Measurements from ENCODE around the gene NKD1. TPM values are rescaled to one million over a fixed set of nuclear protein-coding genes. Genes with fewer than 3 reads are reported as not detected.

The NKD1 gene
- polyA plus RNA-seq, 3 donors = 0.01 TPM; not detected in 2

DNA sequence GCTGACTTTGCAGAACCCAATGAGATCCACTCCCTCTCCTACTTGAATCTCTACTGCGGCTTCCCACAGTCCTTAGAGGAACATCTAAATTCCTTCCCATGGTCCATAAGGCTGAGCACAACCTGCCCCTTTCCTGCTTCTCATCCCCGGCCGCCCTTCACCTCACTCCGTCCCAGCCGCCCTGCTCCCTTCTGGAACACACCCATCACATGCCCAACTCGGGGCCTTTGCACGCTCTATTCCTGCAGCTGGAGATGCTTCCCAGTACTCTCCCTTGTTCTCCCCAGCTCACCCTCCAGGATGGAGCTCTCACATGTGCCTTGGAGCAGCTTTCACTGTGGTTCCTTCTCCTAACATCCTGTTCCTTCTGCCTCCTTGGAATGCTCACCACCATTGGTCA is 23.6 kb downstream of the NKD1 start:
- Histone ChIP-seq H3K4me1 (ENCODE audit: control insufficient read depth in 1 of 2, insufficient read depth in 2 of 2, low read length in 2 of 2) (no peaks in the 10 kb centered on the region), H3K27me3 (ENCODE audit: control insufficient read depth in 2 of 2, insufficient read depth in 2 of 2, low read length in 2 of 2) (no peaks in the 10 kb centered on the region), H3K4me3 (replicated peaks in 1 of 3; ENCODE audit: low read depth in 2 of 3, low read length in 3 of 3) (no peak overlapping the region), H3K79me2 (ENCODE audit: insufficient read depth, low read length) (no peaks in the 10 kb centered on the region), H3K4me2 (replicated peaks; ENCODE audit: extremely low read depth, low read length, poor library complexity, severe bottlenecking) (no peak overlapping the region), H3K27ac (ENCODE audit: low read depth in 1 of 2, low read length in 2 of 2) (no peak overlapping the region), H3K9me3 (replicated peaks in 1 of 2; ENCODE audit: control insufficient read depth in 1 of 2, insufficient read depth in 1 of 2, low read length in 2 of 2) (no peaks in the 10 kb centered on the region), H4K20me1 (ENCODE audit: insufficient read depth, low read length) (no peaks in the 10 kb centered on the region), H2AFZ (ENCODE audit: insufficient read depth, low read depth, low read length, poor library complexity, severe bottlenecking) (no peak overlapping the region), H3K9ac (ENCODE audit: insufficient read depth, low read length, poor library complexity, severe bottlenecking) (no peak overlapping the region), H3K36me3 (replicated peaks in 1 of 2; ENCODE audit: control insufficient read depth in 1 of 2, insufficient read depth in 2 of 2, low read length in 2 of 2) (no peaks in the 10 kb centered on the region)
- Mint-ChIP-seq H3K9me3 (peaks cover 0 to 2% (median 0%) of the 10 kb centered on the region in 7 donors), H3K27ac (no peak overlapping the region), H3K27me3 (ENCODE audit: low read depth in 3 of 3) (peaks cover 3 to 5% (median 3%) of the 10 kb centered on the region in 3 donors), H3K36me3 (no peaks in the 10 kb centered on the region), H3K4me3 (no peak overlapping the region), H3K4me1 (no peaks in the 10 kb centered on the region)
- 95% methylated on average over 7 of the region's 7 CpGs for WGBS (ENCODE audit: insufficient coverage)
- intact Hi-C loops (cut with micrococcal nuclease) = no loop called here
- DNase-seq = no peak
- TF ChIP-seq, protein P1, sequence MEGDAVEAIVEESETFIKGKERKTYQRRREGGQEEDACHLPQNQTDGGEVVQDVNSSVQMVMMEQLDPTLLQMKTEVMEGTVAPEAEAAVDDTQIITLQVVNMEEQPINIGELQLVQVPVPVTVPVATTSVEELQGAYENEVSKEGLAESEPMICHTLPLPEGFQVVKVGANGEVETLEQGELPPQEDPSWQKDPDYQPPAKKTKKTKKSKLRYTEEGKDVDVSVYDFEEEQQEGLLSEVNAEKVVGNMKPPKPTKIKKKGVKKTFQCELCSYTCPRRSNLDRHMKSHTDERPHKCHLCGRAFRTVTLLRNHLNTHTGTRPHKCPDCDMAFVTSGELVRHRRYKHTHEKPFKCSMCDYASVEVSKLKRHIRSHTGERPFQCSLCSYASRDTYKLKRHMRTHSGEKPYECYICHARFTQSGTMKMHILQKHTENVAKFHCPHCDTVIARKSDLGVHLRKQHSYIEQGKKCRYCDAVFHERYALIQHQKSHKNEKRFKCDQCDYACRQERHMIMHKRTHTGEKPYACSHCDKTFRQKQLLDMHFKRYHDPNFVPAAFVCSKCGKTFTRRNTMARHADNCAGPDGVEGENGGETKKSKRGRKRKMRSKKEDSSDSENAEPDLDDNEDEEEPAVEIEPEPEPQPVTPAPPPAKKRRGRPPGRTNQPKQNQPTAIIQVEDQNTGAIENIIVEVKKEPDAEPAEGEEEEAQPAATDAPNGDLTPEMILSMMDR (IDR thresholded peaks at IDR 0.05) = no peak

DNA sequence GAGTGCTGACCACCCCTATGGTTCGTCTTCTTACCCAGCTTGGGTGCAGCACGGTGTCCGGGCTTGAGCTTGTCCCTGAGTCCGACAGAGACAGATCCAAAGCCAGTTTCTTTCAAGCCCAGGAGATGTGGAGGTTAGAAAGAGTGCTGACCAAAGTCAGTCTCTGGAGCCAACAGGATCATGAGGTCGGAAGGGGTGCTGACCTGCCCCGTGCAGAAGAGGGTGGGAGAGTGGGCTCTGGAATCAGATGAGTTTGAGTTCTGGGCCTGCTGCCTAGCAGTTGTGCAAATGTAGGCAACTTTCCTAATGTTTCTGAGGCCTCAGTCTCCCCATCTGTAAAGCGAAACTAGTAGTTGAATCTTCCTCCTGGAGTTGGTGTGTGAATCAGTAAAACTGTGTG is 24.5 kb downstream of the NKD1 start:
- H3K9ac ChIP-seq (ENCODE audit: insufficient read depth, low read length, poor library complexity, severe bottlenecking) = no peak overlapping the region
- no peak overlapping the region for H3K27ac ChIP-seq (ENCODE audit: low read depth in 1 of 2, low read length in 2 of 2)
- H3K27me3 ChIP-seq (ENCODE audit: control insufficient read depth in 2 of 2, insufficient read depth in 2 of 2, low read length in 2 of 2) = no peaks in the 10 kb centered on the region
- no peaks in the 10 kb centered on the region for H4K20me1 ChIP-seq (ENCODE audit: insufficient read depth, low read length)
- H3K27me3 Mint-ChIP-seq (ENCODE audit: low read depth in 3 of 3) = peaks cover 3% of the 10 kb centered on the region in 3 donors
- 96% methylated on average over 6 of the region's 7 CpGs for WGBS (ENCODE audit: insufficient coverage)
- no peak overlapping the region for H3K4me3 Mint-ChIP-seq
- no peak overlapping the region for H3K4me2 ChIP-seq (replicated peaks; ENCODE audit: extremely low read depth, low read length, poor library complexity, severe bottlenecking)
- no peaks in the 10 kb centered on the region for H3K79me2 ChIP-seq (ENCODE audit: insufficient read depth, low read length)
- no peak overlapping the region for H2AFZ ChIP-seq (ENCODE audit: insufficient read depth, low read depth, low read length, poor library complexity, severe bottlenecking)
- H3K36me3 ChIP-seq (replicated peaks in 1 of 2; ENCODE audit: control insufficient read depth in 1 of 2, insufficient read depth in 2 of 2, low read length in 2 of 2) = no peaks in the 10 kb centered on the region
- no peak overlapping the region for H3K4me3 ChIP-seq (replicated peaks in 1 of 3; ENCODE audit: low read depth in 2 of 3, low read length in 3 of 3)
- H3K9me3 Mint-ChIP-seq = peaks cover 0 to 2% (median 0%) of the 10 kb centered on the region in 7 donors
- TF ChIP-seq, protein P1 (IDR thresholded peaks at IDR 0.05) = no peak
- no peaks in the 10 kb centered on the region for H3K36me3 Mint-ChIP-seq
- no peaks in the 10 kb centered on the region for H3K4me1 ChIP-seq (ENCODE audit: control insufficient read depth in 1 of 2, insufficient read depth in 2 of 2, low read length in 2 of 2)
- H3K27ac Mint-ChIP-seq = no peak overlapping the region
- H3K9me3 ChIP-seq (replicated peaks in 1 of 2; ENCODE audit: control insufficient read depth in 1 of 2, insufficient read depth in 1 of 2, low read length in 2 of 2) = no peaks in the 10 kb centered on the region
- no peak for DNase-seq
- no peaks in the 10 kb centered on the region for H3K4me1 Mint-ChIP-seq
- intact Hi-C loops (cut with micrococcal nuclease) = no loop called here
